Smooth muscle cell (in vitro differentiated cells): ENCODE data around the gene CLEC2L. TPM values are rescaled to one million over a fixed set of nuclear protein-coding genes. Genes with fewer than 3 reads are reported as not detected.

Source experiments
- DNase-seq: peaks from one replicate; lab custom pipeline; 2025; ENCODE audit not compliant: unreplicated experiment; lab: John Stamatoyannopoulos, UW
- H2AFZ ChIP-seq: fragments of 200-600 bp; sonication (generic); 2 replicates; pipeline ENCODE4 v1.6.0; 2016; ENCODE audit warnings: antibody characterized with exemption, low read depth, mild to moderate bottlenecking
- H3F3A ChIP-seq: fragments of 200-600 bp; sonication (generic); 2 replicates; pipeline ENCODE4 v1.6.0; 2017; ENCODE audit warnings: antibody characterized with exemption, low read depth
- H3K27ac ChIP-seq: fragments of 200-600 bp; sonication (generic); 2 replicates; pipeline ENCODE4 v1.5.1; 2016; ENCODE audit warnings: low read depth, mild to moderate bottlenecking
- H3K27me3 ChIP-seq: fragments of 200-600 bp; sonication (generic); 2 replicates; pipeline ENCODE4 v1.6.1; 2016; ENCODE audit warnings: low read depth, mild to moderate bottlenecking
- H3K36me3 ChIP-seq: fragments of 200-600 bp; sonication (generic); 2 replicates; pipeline ENCODE4 v1.5.1; 2016; ENCODE audit warnings: low read depth
- H3K4me1 ChIP-seq: fragments of 200-600 bp; sonication (generic); 2 replicates; pipeline ENCODE4 v1.5.1; 2016; ENCODE audit warnings: low read depth
- H3K4me2 ChIP-seq: fragments of 200-600 bp; sonication (generic); 2 replicates; pipeline ENCODE4 v1.6.0; 2016; ENCODE audit warnings: mild to moderate bottlenecking
- H3K4me3 ChIP-seq: fragments of 200-600 bp; sonication (generic); 2 replicates; pipeline ENCODE4 v1.5.1; 2016; ENCODE audit warnings: mild to moderate bottlenecking
- H3K79me2 ChIP-seq: fragments of 200-600 bp; sonication (generic); 2 replicates; pipeline ENCODE4 v1.6.0; 2016; ENCODE audit warnings: low read depth, mild to moderate bottlenecking
- H3K9ac ChIP-seq: fragments of 200-600 bp; sonication (generic); 2 replicates; pipeline ENCODE4 v1.6.0; 2016; ENCODE audit warnings: low read depth
- H3K9me3 ChIP-seq: fragments of 200-600 bp; sonication (generic); replicated peaks from 2 replicates; pipeline ENCODE4 v1.5.1; 2016; ENCODE audit warnings: low read depth
- H4K20me1 ChIP-seq: fragments of 200-600 bp; sonication (generic); 2 replicates; pipeline ENCODE4 v1.6.0; 2016; ENCODE audit warnings: low read depth
- WGBS: methylation state at CpG from one replicate; pipeline ENCODE4 v1.1.7; 2016; ENCODE audit warnings: low lambda C conversion rate; 5-methylcytosine and 5-hydroxymethylcytosine counted together
- polyA plus RNA-seq: library from polyadenylated mRNA; unstranded; fragments of >200 nt; fragmentation: Nextera tagmentation; extraction: Ambion mirVana; gene quantifications from 2 replicates; pipeline ENCODE4 v1.2.1, GENCODE V29; 2016
- total RNA-seq: library from RNA; depleted of rRNA; stranded (reverse); fragments of >200 nt; gene quantifications from 2 replicates; pipeline ENCODE4 v1.2.3, GENCODE V29; 2014
- TF ChIP-seq, protein P1 (sequence below): fragments of 200-600 bp; sonication (generic); IDR thresholded peaks from 2 replicates; pipeline ENCODE4 v1.5.1; 2017; ENCODE audit warnings: borderline replicate concordance, mild to moderate bottlenecking, antibody characterized with exemption; ENCODE audit not compliant: insufficient read depth, poor library complexity, severe bottlenecking

Gene CLEC2L
- total and polyA plus RNA-seq, 2 experiments from 2014 or later, result not detected

DNA sequence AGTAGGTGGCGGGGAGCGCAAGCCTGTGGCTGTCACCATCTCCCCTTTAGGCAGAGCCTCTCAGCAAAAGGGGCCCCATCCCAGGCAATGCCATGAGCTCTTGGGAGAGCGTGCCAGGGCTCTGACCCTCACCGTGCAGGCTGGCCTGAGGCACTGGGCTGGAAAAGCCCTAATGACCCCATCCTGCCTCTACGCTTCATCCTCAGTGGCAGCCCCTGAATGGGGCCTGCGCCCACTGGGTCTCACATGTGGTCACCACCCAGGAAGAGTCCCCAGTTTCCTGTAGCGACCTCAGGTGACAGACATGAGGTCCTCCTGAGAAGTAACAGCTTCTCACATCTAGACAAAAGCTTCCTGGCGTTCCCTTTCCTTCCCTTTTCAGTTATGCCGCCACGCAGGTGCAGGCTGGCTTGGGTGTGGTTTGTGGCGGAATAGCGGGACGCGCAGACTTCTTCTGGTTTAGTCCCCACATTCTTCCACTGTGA lies 59.2 kb downstream of the CLEC2L start:
- Histone ChIP-seq H4K20me1 (no peaks in the 10 kb centered on the region), H2AFZ (no peak overlapping the region), H3K27me3 (no peaks in the 10 kb centered on the region), H3K4me2 (no peak overlapping the region), H3K9me3 (no peaks in the 10 kb centered on the region), H3K79me2 (no peaks in the 10 kb centered on the region), H3F3A (no peaks in the 10 kb centered on the region), H3K9ac (no peak overlapping the region), H3K27ac (no peak overlapping the region), H3K4me3 (no peak overlapping the region), H3K36me3 (no peaks in the 10 kb centered on the region), H3K4me1 (no peaks in the 10 kb centered on the region)
- TF ChIP-seq, protein P1, sequence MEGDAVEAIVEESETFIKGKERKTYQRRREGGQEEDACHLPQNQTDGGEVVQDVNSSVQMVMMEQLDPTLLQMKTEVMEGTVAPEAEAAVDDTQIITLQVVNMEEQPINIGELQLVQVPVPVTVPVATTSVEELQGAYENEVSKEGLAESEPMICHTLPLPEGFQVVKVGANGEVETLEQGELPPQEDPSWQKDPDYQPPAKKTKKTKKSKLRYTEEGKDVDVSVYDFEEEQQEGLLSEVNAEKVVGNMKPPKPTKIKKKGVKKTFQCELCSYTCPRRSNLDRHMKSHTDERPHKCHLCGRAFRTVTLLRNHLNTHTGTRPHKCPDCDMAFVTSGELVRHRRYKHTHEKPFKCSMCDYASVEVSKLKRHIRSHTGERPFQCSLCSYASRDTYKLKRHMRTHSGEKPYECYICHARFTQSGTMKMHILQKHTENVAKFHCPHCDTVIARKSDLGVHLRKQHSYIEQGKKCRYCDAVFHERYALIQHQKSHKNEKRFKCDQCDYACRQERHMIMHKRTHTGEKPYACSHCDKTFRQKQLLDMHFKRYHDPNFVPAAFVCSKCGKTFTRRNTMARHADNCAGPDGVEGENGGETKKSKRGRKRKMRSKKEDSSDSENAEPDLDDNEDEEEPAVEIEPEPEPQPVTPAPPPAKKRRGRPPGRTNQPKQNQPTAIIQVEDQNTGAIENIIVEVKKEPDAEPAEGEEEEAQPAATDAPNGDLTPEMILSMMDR, result no peak
- DNase-seq, result no peak
- 98% methylated on average over 14 of the region's 14 CpGs for WGBS

DNA sequence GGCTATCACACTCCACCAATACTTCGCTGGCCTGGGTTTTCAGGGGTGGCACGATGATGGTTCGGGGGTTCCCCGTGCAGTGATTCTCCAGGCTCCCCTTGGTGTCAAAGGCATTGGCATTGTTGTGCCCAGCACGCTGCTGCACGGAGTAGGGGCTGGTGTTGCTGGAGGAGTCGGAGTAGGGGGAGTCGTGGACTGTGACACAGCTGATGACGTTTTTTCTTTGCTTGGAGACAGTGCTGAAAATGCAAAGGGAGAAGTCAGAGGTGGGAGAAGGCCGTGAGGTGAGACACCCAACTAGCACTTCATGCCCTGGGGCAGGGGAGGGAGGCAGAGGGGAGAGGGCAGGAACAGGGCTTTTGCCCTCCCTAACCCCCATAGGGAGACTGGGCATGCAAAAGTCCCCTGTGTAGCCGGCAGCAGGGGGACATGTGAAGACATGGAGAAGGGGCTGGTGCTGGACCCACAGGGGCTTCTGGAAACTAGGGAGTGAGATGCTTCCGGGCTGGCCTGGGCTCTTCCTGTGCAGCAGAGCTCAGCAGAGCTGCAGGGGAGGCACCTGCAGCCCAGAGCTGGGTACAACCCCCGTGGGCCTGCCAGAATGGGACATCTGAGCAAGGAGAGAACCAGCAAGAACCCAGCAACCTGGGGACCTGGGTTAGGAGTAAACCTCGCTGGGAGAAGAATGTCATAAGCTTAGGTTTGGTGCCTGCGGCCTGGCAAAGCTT lies 60.5 kb downstream of the CLEC2L start:
- TF ChIP-seq, protein P1, result no peak
- H3K9me3 ChIP-seq, result no peaks in the 10 kb centered on the region
- H3K4me2 ChIP-seq, result no peak overlapping the region
- no peaks in the 10 kb centered on the region for H3K27me3 ChIP-seq
- no peak overlapping the region for H2AFZ ChIP-seq
- 94% methylated on average over 15 of the region's 15 CpGs for WGBS
- no peak overlapping the region for H3K9ac ChIP-seq
- H3K4me1 ChIP-seq, result no peaks in the 10 kb centered on the region
- no peak overlapping the region for H3K27ac ChIP-seq
- no peak overlapping the region for H3K4me3 ChIP-seq
- DNase-seq, result no peak
- no peaks in the 10 kb centered on the region for H3F3A ChIP-seq
- no peaks in the 10 kb centered on the region for H3K36me3 ChIP-seq
- H4K20me1 ChIP-seq, result no peaks in the 10 kb centered on the region
- H3K79me2 ChIP-seq, result no peaks in the 10 kb centered on the region

DNA sequence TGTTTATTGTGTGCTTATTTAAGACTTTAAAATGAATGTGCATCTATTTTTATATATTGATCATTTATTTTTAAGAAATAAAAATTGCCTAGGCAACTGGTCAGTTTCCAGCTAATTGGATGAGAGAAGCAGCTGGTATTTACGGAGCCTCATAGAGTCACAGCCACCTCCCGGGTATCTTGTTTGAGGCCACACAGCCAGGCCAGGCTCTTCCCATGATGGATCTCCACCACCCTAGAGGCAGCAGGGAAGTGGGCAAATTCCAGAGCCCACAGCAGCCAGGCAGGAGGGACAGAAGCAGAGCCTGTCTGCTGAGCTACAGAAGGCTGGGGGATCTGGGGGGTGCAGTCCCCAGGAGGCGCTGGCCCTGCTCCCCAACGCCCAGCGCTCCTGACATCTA lies 61.6 kb downstream of the CLEC2L start:
- Histone ChIP-seq H2AFZ (no peak overlapping the region), H3K36me3 (no peaks in the 10 kb centered on the region), H3K4me3 (no peak overlapping the region), H3K27ac (no peak overlapping the region), H3K27me3 (no peaks in the 10 kb centered on the region), H3K79me2 (no peaks in the 10 kb centered on the region), H3K9me3 (no peaks in the 10 kb centered on the region), H3K9ac (no peak overlapping the region), H3K4me1 (no peaks in the 10 kb centered on the region), H4K20me1 (no peaks in the 10 kb centered on the region), H3F3A (no peaks in the 10 kb centered on the region), H3K4me2 (no peak overlapping the region)
- 81% methylated on average over 5 of the region's 5 CpGs for WGBS
- no peak for DNase-seq
- TF ChIP-seq, protein P1, result no peak

DNA sequence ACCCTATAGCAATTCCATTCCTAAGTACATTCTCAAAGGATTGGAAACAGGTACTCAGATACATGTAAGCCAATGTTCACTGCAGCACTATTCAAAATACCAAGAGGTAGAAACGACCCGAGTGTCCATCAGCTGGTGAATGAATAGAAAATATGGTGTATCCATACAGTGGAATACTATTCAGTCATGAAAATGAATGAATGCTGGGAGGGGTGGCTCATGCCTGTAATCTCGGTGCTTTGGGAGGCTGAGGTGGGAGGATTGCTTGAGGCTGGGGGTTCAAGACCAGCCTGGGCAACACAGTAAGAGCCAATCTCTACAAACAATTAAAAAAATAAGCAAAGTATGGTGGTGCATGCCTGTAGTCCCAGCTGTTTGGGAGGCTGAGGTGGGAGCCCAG lies 62.8 kb downstream of the CLEC2L start:
- 95% methylated on average over 3 of the region's 3 CpGs for WGBS

More for the DNA sequence above, 62.8 kb downstream of the CLEC2L start:
- TF ChIP-seq, protein P1, result no peak
- Histone ChIP-seq H3K36me3 (no peaks in the 10 kb centered on the region), H3K4me3 (no peak overlapping the region), H3K4me2 (no peak overlapping the region), H3K4me1 (no peaks in the 10 kb centered on the region), H3K27me3 (no peaks in the 10 kb centered on the region), H3K9me3 (no peaks in the 10 kb centered on the region), H2AFZ (no peak overlapping the region), H3F3A (no peaks in the 10 kb centered on the region), H3K79me2 (no peaks in the 10 kb centered on the region), H4K20me1 (no peaks in the 10 kb centered on the region), H3K9ac (no peak overlapping the region), H3K27ac (no peak overlapping the region)
- no peak for DNase-seq
